ENCODE data around the gene MLXIP.

Gene MLXIP

GRCh38 chr12:122160761-122161160 is 82.2 kb downstream of the MLXIP start:
- no peak overlapping the region for H3K4me2 ChIP-seq (ENCODE audit: insufficient read depth, low read length)
- DNase-seq: no peak
- no peaks in the 10 kb centered on the region for H4K20me1 ChIP-seq (ENCODE audit: insufficient read depth, low read length)
- H3K9me3 ChIP-seq (ENCODE audit: insufficient read depth, low read length, severe bottlenecking): no peaks in the 10 kb centered on the region
- H3K9ac ChIP-seq (ENCODE audit: low read depth, low read length): no peak overlapping the region
- TF ChIP-seq EZH2 (IDR thresholded peaks at IDR 0.05; ENCODE audit: borderline replicate concordance, low read depth, low read length, severe bottlenecking) (no peak), CTCF (IDR thresholded peaks at IDR 0.05; ENCODE audit: borderline replicate concordance, extremely low read depth, low read length, poor library complexity, severe bottlenecking) (no peak)
- no peak overlapping the region for H3K4me3 ChIP-seq (ENCODE audit: low read depth in 1 of 2, low read length in 2 of 2)
- no peak overlapping the region for H3K27ac ChIP-seq (ENCODE audit: low read length)
- H3K4me1 ChIP-seq (ENCODE audit: insufficient read depth, low read length): no peaks in the 10 kb centered on the region
- ATAC-seq (ENCODE audit: insufficient read depth, low read depth): no peak
- H3K27me3 ChIP-seq (ENCODE audit: insufficient read depth, low read length, poor library complexity): no peaks in the 10 kb centered on the region
- H3K79me2 ChIP-seq (ENCODE audit: insufficient read depth, low read length): no peaks in the 10 kb centered on the region
- H3K36me3 ChIP-seq (ENCODE audit: insufficient read depth, low read length): no peaks in the 10 kb centered on the region
- H2AFZ ChIP-seq (ENCODE audit: low read depth, low read length): no peak overlapping the region

GRCh38 chr12:122161682-122162081 is 83.1 kb downstream of the MLXIP start:
- Histone ChIP-seq H3K27me3 (ENCODE audit: insufficient read depth, low read length, poor library complexity) (no peaks in the 10 kb centered on the region), H3K4me2 (ENCODE audit: insufficient read depth, low read length) (no peak overlapping the region), H3K36me3 (ENCODE audit: insufficient read depth, low read length) (no peaks in the 10 kb centered on the region), H4K20me1 (ENCODE audit: insufficient read depth, low read length) (no peaks in the 10 kb centered on the region), H3K9ac (ENCODE audit: low read depth, low read length) (no peak overlapping the region), H3K27ac (ENCODE audit: low read length) (no peak overlapping the region), H3K4me1 (ENCODE audit: insufficient read depth, low read length) (no peaks in the 10 kb centered on the region), H3K4me3 (ENCODE audit: low read depth in 1 of 2, low read length in 2 of 2) (no peak overlapping the region), H3K79me2 (ENCODE audit: insufficient read depth, low read length) (no peaks in the 10 kb centered on the region), H2AFZ (ENCODE audit: low read depth, low read length) (no peak overlapping the region), H3K9me3 (ENCODE audit: insufficient read depth, low read length, severe bottlenecking) (no peaks in the 10 kb centered on the region)
- DNase-seq (no peak), ATAC-seq (ENCODE audit: insufficient read depth, low read depth) (peak; percentile 33; the same call in 1 of the 3 replicates)
- TF ChIP-seq EZH2 (IDR thresholded peaks at IDR 0.05; ENCODE audit: borderline replicate concordance, low read depth, low read length, severe bottlenecking) (no peak), CTCF (IDR thresholded peaks at IDR 0.05; ENCODE audit: borderline replicate concordance, extremely low read depth, low read length, poor library complexity, severe bottlenecking) (no peak)

- no peak for DNase-seq
- no peak overlapping the region for H3K4me3 ChIP-seq (ENCODE audit: low read depth in 1 of 2, low read length in 2 of 2)
- no peak overlapping the region for H2AFZ ChIP-seq (ENCODE audit: low read depth, low read length)
- H3K27ac ChIP-seq (ENCODE audit: low read length): no peak overlapping the region
- H3K4me1 ChIP-seq (ENCODE audit: insufficient read depth, low read length): no peaks in the 10 kb centered on the region
- ATAC-seq (ENCODE audit: insufficient read depth, low read depth): no peak
- H3K4me2 ChIP-seq (ENCODE audit: insufficient read depth, low read length): no peak overlapping the region
- no peaks in the 10 kb centered on the region for H3K9me3 ChIP-seq (ENCODE audit: insufficient read depth, low read length, severe bottlenecking)
- no peaks in the 10 kb centered on the region for H3K36me3 ChIP-seq (ENCODE audit: insufficient read depth, low read length)
- H4K20me1 ChIP-seq (ENCODE audit: insufficient read depth, low read length): no peaks in the 10 kb centered on the region
- H3K27me3 ChIP-seq (ENCODE audit: insufficient read depth, low read length, poor library complexity): no peaks in the 10 kb centered on the region
- H3K79me2 ChIP-seq (ENCODE audit: insufficient read depth, low read length): no peaks in the 10 kb centered on the region
- no peak overlapping the region for H3K9ac ChIP-seq (ENCODE audit: low read depth, low read length)
- no peak for TF ChIP-seq EZH2 (IDR thresholded peaks at IDR 0.05; ENCODE audit: borderline replicate concordance, low read depth, low read length, severe bottlenecking)
- TF ChIP-seq CTCF (IDR thresholded peaks at IDR 0.05; ENCODE audit: borderline replicate concordance, extremely low read depth, low read length, poor library complexity, severe bottlenecking): no peak
Measured at GRCh38 chr12:122162976-122163375, 84.4 kb downstream of the MLXIP start.
